Measurements from ENCODE around the gene GPRIN1. TPM values are rescaled to one million over a fixed set of nuclear protein-coding genes. Genes with fewer than 3 reads are reported as not detected.
"Not testable (repeated sequence)": the region's sequence is repeated elsewhere in the genome, so short reads cannot be mapped to it uniquely, and the experiment has no call there.

GPRIN1 gene
- total RNA-seq, 1 donor from 2014 or later, result 2.4 TPM

- intact Hi-C loops (cut with micrococcal nuclease), result no loop called here
Observed at GRCh38 chr5:176577312-176578176, 32.4 kb downstream of the GPRIN1 start.

GRCh38 chr5:176575488-176576422 lies 34.2 kb downstream of the GPRIN1 start:
- intact Hi-C loops (cut with micrococcal nuclease), result no loop called here

GRCh38 chr5:176575066-176575465 lies 34.9 kb downstream of the GPRIN1 start:
- intact Hi-C loops (cut with micrococcal nuclease), result no loop called here

- intact Hi-C loops (cut with micrococcal nuclease), result loop anchor here (5.0 kb wide), 1 partner anchor 157 kb away; the partner anchor contains the start of gene CLTB
Observed at GRCh38 chr5:176574297-176574591, 35.7 kb downstream of the GPRIN1 start.

GRCh38 chr5:176573564-176574296 lies 36.2 kb downstream of the GPRIN1 start:
- intact Hi-C loops (cut with micrococcal nuclease), result loop anchor here (5.0 kb wide), 1 partner anchor 156 kb away; the partner anchor contains the start of gene CLTB

- intact Hi-C loops (cut with micrococcal nuclease), result loop anchor here (5.0 kb wide), 1 partner anchor 153 kb away; the partner anchor contains the start of gene CLTB
Observed at GRCh38 chr5:176570044-176570443, 39.9 kb downstream of the GPRIN1 start.

GRCh38 chr5:176568657-176569056 lies 41.3 kb downstream of the GPRIN1 start:
- intact Hi-C loops (cut with micrococcal nuclease), result no loop called here

GRCh38 chr5:176565760-176566288 lies 44.1 kb downstream of the GPRIN1 start:
- intact Hi-C loops (cut with micrococcal nuclease), result no loop called here

GRCh38 chr5:176564002-176564401 lies 46.0 kb downstream of the GPRIN1 start:
- intact Hi-C loops (cut with micrococcal nuclease), result no loop called here

GRCh38 chr5:176562189-176562588 lies 47.8 kb downstream of the GPRIN1 start:
- intact Hi-C loops (cut with micrococcal nuclease), result no loop called here

GRCh38 chr5:176561259-176561658 lies 48.7 kb downstream of the GPRIN1 start:
- intact Hi-C loops (cut with micrococcal nuclease), result no loop called here

- intact Hi-C loops (cut with micrococcal nuclease), result no loop called here
Observed at GRCh38 chr5:176560364-176560763, 49.6 kb downstream of the GPRIN1 start.

GRCh38 chr5:176559683-176560082 lies 50.3 kb downstream of the GPRIN1 start:
- intact Hi-C loops (cut with micrococcal nuclease), result no loop called here

GRCh38 chr5:176557846-176558245 lies 52.1 kb downstream of the GPRIN1 start:
- intact Hi-C loops (cut with micrococcal nuclease), result no loop called here

GRCh38 chr5:176553260-176554085 lies 56.5 kb downstream of the GPRIN1 start:
- intact Hi-C loops (cut with micrococcal nuclease), result no loop called here

GRCh38 chr5:176552332-176552869 lies 57.6 kb downstream of the GPRIN1 start:
- intact Hi-C loops (cut with micrococcal nuclease), result no loop called here

GRCh38 chr5:176550937-176551336 lies 59.0 kb downstream of the GPRIN1 start:
- intact Hi-C loops (cut with micrococcal nuclease), result not testable (repeated sequence)

GRCh38 chr5:176550275-176550831 lies 59.6 kb downstream of the GPRIN1 start:
- intact Hi-C loops (cut with micrococcal nuclease), result no loop called here

GRCh38 chr5:176549871-176550270 lies 60.1 kb downstream of the GPRIN1 start:
- intact Hi-C loops (cut with micrococcal nuclease), result no loop called here

Measured in T-helper 2 cell treated with Interferon-gamma antibody and Interleukin-4, amounts not matched to agents 100 ng/mL and 5 ng/mL, for 36 hours (primary cell).